OCI-M1 (cell line): ENCODE measurements around the gene C6orf132.

Source experiments
- DNase-seq: peaks from one replicate; lab custom pipeline; 2025; lab: John Stamatoyannopoulos, UW

The C6orf132 gene

GRCh38 chr6:42075159-42075838 lies 67.1 kb downstream of the C6orf132 start:
- peak; percentile 89 for DNase-seq

- DNase-seq = no peak
Observed at GRCh38 chr6:42073287-42073686, 69.1 kb downstream of the C6orf132 start.

- no peak for DNase-seq
Observed at GRCh38 chr6:42071881-42072583, 70.4 kb downstream of the C6orf132 start.

- no peak for DNase-seq
Observed at GRCh38 chr6:42068872-42069522, 73.4 kb downstream of the C6orf132 start.

GRCh38 chr6:42068173-42068572 lies 74.2 kb downstream of the C6orf132 start:
- no peak for DNase-seq

GRCh38 chr6:42066156-42066675 lies 76.2 kb downstream of the C6orf132 start:
- no peak for DNase-seq

GRCh38 chr6:42059743-42060142 lies 82.7 kb downstream of the C6orf132 start:
- DNase-seq = no peak

GRCh38 chr6:42053601-42054000 lies 88.8 kb downstream of the C6orf132 start:
- DNase-seq = no peak

- DNase-seq = peak; percentile 38
Observed at GRCh38 chr6:42051268-42051653, 91.2 kb downstream of the C6orf132 start.
